Activated B cell treated with CpG ODN at 0.5 μM for 24 hours (primary cell): ENCODE data around the gene RCC1. TPM values are rescaled to one million over a fixed set of nuclear protein-coding genes. Genes with fewer than 3 reads are reported as not detected.

Experiments
- ATAC-seq: fragments of 200-7000 bp; cut with Tn5 transposase; one replicate; pipeline ENCODE4 v1.10.0; 2021; ENCODE audit warnings: low read depth, mild to moderate bottlenecking, moderate library complexity
- CTCF ChIA-PET: fragments of 350-600 bp; sonication (Branson Sonifier 250); formaldehyde crosslinking; loops from one replicate; lab custom pipeline; 2021; ENCODE audit warnings: antibody characterized with exemption; lab: Charles Lee
- POLR2A ChIA-PET: fragments of 350-600 bp; sonication (Branson Sonifier 250); formaldehyde crosslinking; loops from one replicate; lab custom pipeline; 2021; ENCODE audit warnings: antibody characterized with exemption; lab: Charles Lee
- DNase-seq: peaks from one replicate; pipeline ENCODE4 v3.0.0; 2022
- H3K27ac Mint-ChIP-seq: one replicate; pipeline ENCODE4 v1.8.0; 2020; ENCODE audit warnings: mixed read lengths
- H3K27me3 Mint-ChIP-seq: one replicate; pipeline ENCODE4 v1.8.0; 2021; ENCODE audit warnings: mixed read lengths
- H3K36me3 Mint-ChIP-seq: one replicate; pipeline ENCODE4 v1.8.0; 2021; ENCODE audit warnings: low read depth, mixed read lengths
- H3K4me1 Mint-ChIP-seq: one replicate; pipeline ENCODE4 v1.8.0; 2021; ENCODE audit warnings: mixed read lengths
- H3K4me3 Mint-ChIP-seq: one replicate; pipeline ENCODE4 v1.8.0; 2020; ENCODE audit warnings: mild to moderate bottlenecking, mixed read lengths
- H3K9me3 Mint-ChIP-seq: one replicate; pipeline ENCODE4 v1.8.0; 2020; ENCODE audit warnings: mixed read lengths
- intact Hi-C: fragments of 100-400 bp; cut with micrococcal nuclease; formaldehyde crosslinking; loops from one replicate; pipeline ENCODE4 v1.15.1; 2024
- total RNA-seq: library from RNA; stranded (reverse); gene quantifications from 2 replicates; pipeline ENCODE4 v1.2.3, GENCODE V29; 2022
- TF ChIP-seq, protein P1 (sequence below): fragments of 200-600 bp; IDR thresholded peaks from one replicate; pipeline ENCODE4 v1.8.0; 2022; ENCODE audit warnings: antibody characterized with exemption, mild to moderate bottlenecking

The RCC1 gene
- total RNA-seq, 1 donor from 2014 or later: 47.5 TPM

DNA sequence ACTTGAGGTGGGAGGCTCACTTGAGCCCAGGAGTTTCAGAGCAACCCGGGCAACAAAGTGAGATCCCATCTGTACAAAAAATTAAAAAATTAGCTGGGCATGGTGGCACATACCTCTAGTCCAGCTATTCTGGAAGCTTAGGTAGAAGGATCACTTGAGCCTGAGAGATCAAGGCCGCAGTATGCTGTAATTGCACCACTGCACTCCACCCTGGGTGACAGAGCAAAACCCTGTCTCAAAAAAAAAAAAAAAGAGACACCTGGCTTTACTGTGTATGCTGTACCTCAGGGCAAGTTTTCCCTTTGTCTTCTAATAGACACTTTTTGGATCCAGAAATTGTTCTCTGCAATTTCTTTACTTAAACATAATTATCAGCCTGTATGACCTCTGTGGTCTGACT lies 23.1 kb upstream of the RCC1 start:
- TF ChIP-seq, protein P1, sequence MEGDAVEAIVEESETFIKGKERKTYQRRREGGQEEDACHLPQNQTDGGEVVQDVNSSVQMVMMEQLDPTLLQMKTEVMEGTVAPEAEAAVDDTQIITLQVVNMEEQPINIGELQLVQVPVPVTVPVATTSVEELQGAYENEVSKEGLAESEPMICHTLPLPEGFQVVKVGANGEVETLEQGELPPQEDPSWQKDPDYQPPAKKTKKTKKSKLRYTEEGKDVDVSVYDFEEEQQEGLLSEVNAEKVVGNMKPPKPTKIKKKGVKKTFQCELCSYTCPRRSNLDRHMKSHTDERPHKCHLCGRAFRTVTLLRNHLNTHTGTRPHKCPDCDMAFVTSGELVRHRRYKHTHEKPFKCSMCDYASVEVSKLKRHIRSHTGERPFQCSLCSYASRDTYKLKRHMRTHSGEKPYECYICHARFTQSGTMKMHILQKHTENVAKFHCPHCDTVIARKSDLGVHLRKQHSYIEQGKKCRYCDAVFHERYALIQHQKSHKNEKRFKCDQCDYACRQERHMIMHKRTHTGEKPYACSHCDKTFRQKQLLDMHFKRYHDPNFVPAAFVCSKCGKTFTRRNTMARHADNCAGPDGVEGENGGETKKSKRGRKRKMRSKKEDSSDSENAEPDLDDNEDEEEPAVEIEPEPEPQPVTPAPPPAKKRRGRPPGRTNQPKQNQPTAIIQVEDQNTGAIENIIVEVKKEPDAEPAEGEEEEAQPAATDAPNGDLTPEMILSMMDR: no peak
- Mint-ChIP-seq H3K4me1 (no peaks in the 10 kb centered on the region), H3K36me3 (peaks cover 47% of the 10 kb centered on the region), H3K9me3 (no peaks in the 10 kb centered on the region), H3K4me3 (no peak overlapping the region), H3K27me3 (no peaks in the 10 kb centered on the region), H3K27ac (no peak overlapping the region)
- ChIA-PET CTCF (no interaction called here), POLR2A (interaction anchor here (0.6 kb wide), 2 partner anchors 9 to 143 kb away, joined by 3 read pairs; no protein-coding TSS in a partner anchor)
- intact Hi-C loops: no loop called here
- DNase-seq (no peak), ATAC-seq (no peak)

- Mint-ChIP-seq H3K36me3 (peaks cover 51% of the 10 kb centered on the region), H3K27me3 (no peaks in the 10 kb centered on the region), H3K9me3 (no peaks in the 10 kb centered on the region), H3K27ac (no peak overlapping the region), H3K4me3 (no peak overlapping the region), H3K4me1 (no peaks in the 10 kb centered on the region)
- ATAC-seq (no peak), DNase-seq (no peak)
- ChIA-PET POLR2A (interaction anchor here (0.9 to 1.1 kb wide), 2 partner anchors 11 to 14 kb away, joined by 3 to 6 read pairs; partner anchors contain the start of gene RCC1), CTCF (no interaction called here)
- TF ChIP-seq, protein P1: no peak
- intact Hi-C loops: no loop called here
Measured at GRCh38 chr1:28494737-28495136, 11.1 kb upstream of the RCC1 start.

- ChIA-PET CTCF (no interaction called here), POLR2A (interaction anchor here (0.7 kb wide), 1 partner anchor 12 kb away, joined by 4 read pairs; no protein-coding TSS in a partner anchor)
- intact Hi-C loops: no loop called here
- no peaks in the 10 kb centered on the region for H3K27me3 Mint-ChIP-seq
- DNase-seq (no peak), ATAC-seq (no peak)
- peaks cover 1% of the 10 kb centered on the region for H3K4me1 Mint-ChIP-seq
- TF ChIP-seq, protein P1: no peak
- no peak overlapping the region for H3K27ac Mint-ChIP-seq
- peaks cover 25% of the 10 kb centered on the region for H3K36me3 Mint-ChIP-seq
- H3K9me3 Mint-ChIP-seq: no peaks in the 10 kb centered on the region
- no peak overlapping the region for H3K4me3 Mint-ChIP-seq
Measured at GRCh38 chr1:28499553-28499952, 6.3 kb upstream of the RCC1 start.

- CTCF ChIA-PET: no interaction called here
- H3K4me3 Mint-ChIP-seq: no peak overlapping the region
- POLR2A ChIA-PET: interaction anchor here (0.6 kb wide), 2 partner anchors 12 to 235 kb away, joined by 3 to 5 read pairs; partner anchors contain the start of gene YTHDF2
- no peak for ATAC-seq
- DNase-seq: no peak
- intact Hi-C loops: no loop called here
- H3K27ac Mint-ChIP-seq: peak overlapping the region; percentile 37
- H3K9me3 Mint-ChIP-seq: no peaks in the 10 kb centered on the region
- H3K27me3 Mint-ChIP-seq: no peaks in the 10 kb centered on the region
- H3K36me3 Mint-ChIP-seq: peaks cover 24% of the 10 kb centered on the region
- H3K4me1 Mint-ChIP-seq: peaks cover 9% of the 10 kb centered on the region
- TF ChIP-seq, protein P1: no peak
Measured at GRCh38 chr1:28501925-28502324, 3.9 kb upstream of the RCC1 start.

GRCh38 chr1:28503117-28503516 lies 2.7 kb upstream of the RCC1 start:
- intact Hi-C loops: no loop called here
- no peak overlapping the region for H3K4me3 Mint-ChIP-seq
- peaks cover 33% of the 10 kb centered on the region for H3K36me3 Mint-ChIP-seq
- H3K4me1 Mint-ChIP-seq: peaks cover 13% of the 10 kb centered on the region
- no peaks in the 10 kb centered on the region for H3K9me3 Mint-ChIP-seq
- POLR2A ChIA-PET: no interaction called here
- TF ChIP-seq, protein P1: no peak
- CTCF ChIA-PET: no interaction called here
- H3K27ac Mint-ChIP-seq: no peak overlapping the region
- ATAC-seq (no peak), DNase-seq (no peak)
- H3K27me3 Mint-ChIP-seq: no peaks in the 10 kb centered on the region
